ENCODE data around the gene BTF3. TPM values are rescaled to one million over a fixed set of nuclear protein-coding genes. Genes with fewer than 3 reads are reported as not detected.

Gene BTF3
- total and polyA plus RNA-seq, 9 of the 15 experiments (the other 6 are each of a cell fraction or from before 2014, with no cell fraction given): 534 to 1,637 (median 848) TPM

DNA sequence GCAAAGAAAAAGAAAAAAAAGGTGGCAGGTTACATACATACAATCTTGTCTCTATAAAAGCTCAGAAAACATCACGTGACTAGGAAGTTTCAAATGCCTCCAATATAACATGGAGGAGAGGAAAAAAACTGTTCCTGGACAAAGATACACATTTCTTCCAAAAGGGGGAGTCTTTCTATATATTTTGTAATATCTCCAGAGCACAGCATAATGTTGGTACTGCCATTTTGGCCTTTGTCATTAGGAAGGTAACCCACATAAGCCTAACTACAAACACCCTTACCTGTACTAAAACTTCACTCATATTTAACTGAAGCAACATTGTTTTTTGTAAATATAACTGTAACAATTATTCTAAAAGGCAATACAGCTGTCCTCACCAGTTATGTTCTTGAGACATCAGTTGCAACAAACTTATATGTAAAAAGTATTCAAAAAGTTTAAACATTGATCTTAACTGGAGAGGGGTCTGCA is 1.2 kb upstream of the BTF3 start (continued):
- TF ChIP-seq, protein P1, sequence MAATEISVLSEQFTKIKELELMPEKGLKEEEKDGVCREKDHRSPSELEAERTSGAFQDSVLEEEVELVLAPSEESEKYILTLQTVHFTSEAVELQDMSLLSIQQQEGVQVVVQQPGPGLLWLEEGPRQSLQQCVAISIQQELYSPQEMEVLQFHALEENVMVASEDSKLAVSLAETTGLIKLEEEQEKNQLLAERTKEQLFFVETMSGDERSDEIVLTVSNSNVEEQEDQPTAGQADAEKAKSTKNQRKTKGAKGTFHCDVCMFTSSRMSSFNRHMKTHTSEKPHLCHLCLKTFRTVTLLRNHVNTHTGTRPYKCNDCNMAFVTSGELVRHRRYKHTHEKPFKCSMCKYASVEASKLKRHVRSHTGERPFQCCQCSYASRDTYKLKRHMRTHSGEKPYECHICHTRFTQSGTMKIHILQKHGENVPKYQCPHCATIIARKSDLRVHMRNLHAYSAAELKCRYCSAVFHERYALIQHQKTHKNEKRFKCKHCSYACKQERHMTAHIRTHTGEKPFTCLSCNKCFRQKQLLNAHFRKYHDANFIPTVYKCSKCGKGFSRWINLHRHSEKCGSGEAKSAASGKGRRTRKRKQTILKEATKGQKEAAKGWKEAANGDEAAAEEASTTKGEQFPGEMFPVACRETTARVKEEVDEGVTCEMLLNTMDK (IDR thresholded peaks at IDR 0.05; ENCODE audit: borderline replicate concordance, insufficient read depth, low read depth, low read length, poor library complexity, severe bottlenecking): peak; percentile 52
- TF ChIP-seq CHCHD3 (CRISPR knock-in tag; IDR thresholded peaks at IDR 0.05) (no peak), MYC (IDR thresholded peaks at IDR 0.05; ENCODE audit: low read depth, low read length) (no peak; the same call in 1 of the 2 replicates), MYC (CRISPR knock-in tag; IDR thresholded peaks at IDR 0.05; ENCODE audit: borderline replicate concordance, low read depth) (no peak), TEAD2 (tag; IDR thresholded peaks at IDR 0.05) (peak; percentile 98), HMGN3 (IDR thresholded peaks at IDR 0.05; ENCODE audit: borderline replicate concordance, extremely low read depth, insufficient read length, low read depth, low read length) (no peak), NR3C1 (CRISPR knock-in tag; IDR thresholded peaks at IDR 0.05) (no peak), ZSCAN32 (CRISPR knock-in tag; IDR thresholded peaks at IDR 0.05) (no peak), ARID1B (IDR thresholded peaks at IDR 0.05) (peak; percentile 34; the same call in 1 of the 2 replicates), ARHGAP35 (IDR thresholded peaks at IDR 0.05; ENCODE audit: partially characterized antibody) (no peak), ZNF324 (CRISPR knock-in tag; IDR thresholded peaks at IDR 0.05) (no peak), TCF3 (CRISPR knock-in tag; IDR thresholded peaks at IDR 0.05) (no peak), MTF1 (CRISPR knock-in tag; IDR thresholded peaks at IDR 0.05; ENCODE audit: borderline replicate concordance) (no peak), GTF2A2 (tag; IDR thresholded peaks at IDR 0.05) (no peak), ZNF274 (IDR thresholded peaks at IDR 0.05; ENCODE audit: borderline replicate concordance, low read depth, low read length) (no peak), BRD9 (IDR thresholded peaks at IDR 0.05; ENCODE audit: low read depth, partially characterized antibody) (peak; percentile 69), ESRRA (IDR thresholded peaks at IDR 0.05; ENCODE audit: borderline replicate concordance, low read depth) (no peak), MECOM (CRISPR knock-in tag; IDR thresholded peaks at IDR 0.05) (no peak), MYNN (IDR thresholded peaks at IDR 0.05) (no peak), MYNN (CRISPR knock-in tag; IDR thresholded peaks at IDR 0.05) (no peak)
- TF ChIP-seq, protein P2, sequence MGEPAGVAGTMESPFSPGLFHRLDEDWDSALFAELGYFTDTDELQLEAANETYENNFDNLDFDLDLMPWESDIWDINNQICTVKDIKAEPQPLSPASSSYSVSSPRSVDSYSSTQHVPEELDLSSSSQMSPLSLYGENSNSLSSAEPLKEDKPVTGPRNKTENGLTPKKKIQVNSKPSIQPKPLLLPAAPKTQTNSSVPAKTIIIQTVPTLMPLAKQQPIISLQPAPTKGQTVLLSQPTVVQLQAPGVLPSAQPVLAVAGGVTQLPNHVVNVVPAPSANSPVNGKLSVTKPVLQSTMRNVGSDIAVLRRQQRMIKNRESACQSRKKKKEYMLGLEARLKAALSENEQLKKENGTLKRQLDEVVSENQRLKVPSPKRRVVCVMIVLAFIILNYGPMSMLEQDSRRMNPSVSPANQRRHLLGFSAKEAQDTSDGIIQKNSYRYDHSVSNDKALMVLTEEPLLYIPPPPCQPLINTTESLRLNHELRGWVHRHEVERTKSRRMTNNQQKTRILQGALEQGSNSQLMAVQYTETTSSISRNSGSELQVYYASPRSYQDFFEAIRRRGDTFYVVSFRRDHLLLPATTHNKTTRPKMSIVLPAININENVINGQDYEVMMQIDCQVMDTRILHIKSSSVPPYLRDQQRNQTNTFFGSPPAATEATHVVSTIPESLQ (CRISPR knock-in tag; IDR thresholded peaks at IDR 0.05): no peak
- TF ChIP-seq, protein P3, sequence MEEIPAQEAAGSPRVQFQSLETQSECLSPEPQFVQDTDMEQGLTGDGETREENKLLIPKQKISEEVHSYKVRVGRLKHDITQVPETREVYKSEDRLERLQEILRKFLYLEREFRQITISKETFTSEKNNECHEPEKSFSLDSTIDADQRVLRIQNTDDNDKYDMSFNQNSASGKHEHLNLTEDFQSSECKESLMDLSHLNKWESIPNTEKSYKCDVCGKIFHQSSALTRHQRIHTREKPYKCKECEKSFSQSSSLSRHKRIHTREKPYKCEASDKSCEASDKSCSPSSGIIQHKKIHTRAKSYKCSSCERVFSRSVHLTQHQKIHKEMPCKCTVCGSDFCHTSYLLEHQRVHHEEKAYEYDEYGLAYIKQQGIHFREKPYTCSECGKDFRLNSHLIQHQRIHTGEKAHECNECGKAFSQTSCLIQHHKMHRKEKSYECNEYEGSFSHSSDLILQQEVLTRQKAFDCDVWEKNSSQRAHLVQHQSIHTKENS (CRISPR knock-in tag; IDR thresholded peaks at IDR 0.05): no peak
- TF ChIP-seq, protein P4, sequence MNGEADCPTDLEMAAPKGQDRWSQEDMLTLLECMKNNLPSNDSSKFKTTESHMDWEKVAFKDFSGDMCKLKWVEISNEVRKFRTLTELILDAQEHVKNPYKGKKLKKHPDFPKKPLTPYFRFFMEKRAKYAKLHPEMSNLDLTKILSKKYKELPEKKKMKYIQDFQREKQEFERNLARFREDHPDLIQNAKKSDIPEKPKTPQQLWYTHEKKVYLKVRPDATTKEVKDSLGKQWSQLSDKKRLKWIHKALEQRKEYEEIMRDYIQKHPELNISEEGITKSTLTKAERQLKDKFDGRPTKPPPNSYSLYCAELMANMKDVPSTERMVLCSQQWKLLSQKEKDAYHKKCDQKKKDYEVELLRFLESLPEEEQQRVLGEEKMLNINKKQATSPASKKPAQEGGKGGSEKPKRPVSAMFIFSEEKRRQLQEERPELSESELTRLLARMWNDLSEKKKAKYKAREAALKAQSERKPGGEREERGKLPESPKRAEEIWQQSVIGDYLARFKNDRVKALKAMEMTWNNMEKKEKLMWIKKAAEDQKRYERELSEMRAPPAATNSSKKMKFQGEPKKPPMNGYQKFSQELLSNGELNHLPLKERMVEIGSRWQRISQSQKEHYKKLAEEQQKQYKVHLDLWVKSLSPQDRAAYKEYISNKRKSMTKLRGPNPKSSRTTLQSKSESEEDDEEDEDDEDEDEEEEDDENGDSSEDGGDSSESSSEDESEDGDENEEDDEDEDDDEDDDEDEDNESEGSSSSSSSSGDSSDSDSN (IDR thresholded peaks at IDR 0.05; ENCODE audit: borderline replicate concordance in 1 of 2, low read depth in 2 of 2, low read length in 2 of 2): no peak
